WTC11 (cell line): Measurements from ENCODE around the gene MAST4.

ENCODE experiments used
- ATF3 ChIP-seq: sonication (generic); formaldehyde crosslinking; conservative IDR thresholded peaks from 2 replicates; pipeline ENCODE4 v1.8.1; 2022; ENCODE audit warnings: mild to moderate bottlenecking, missing genetic modification reagents
- CBFB ChIP-seq: sonication (generic); formaldehyde crosslinking; IDR thresholded peaks from 2 replicates; pipeline ENCODE4 v1.8.1; 2022; ENCODE audit warnings: mild to moderate bottlenecking, low read depth, missing genetic modification reagents
- CTCF ChIP-seq: fragments of 200-600 bp; IDR thresholded peaks from 2 replicates; pipeline ENCODE4 v1.8.0; 2022; ENCODE audit warnings: antibody characterized with exemption
- E2F1 ChIP-seq: sonication (generic); formaldehyde crosslinking; IDR thresholded peaks from 2 replicates; pipeline ENCODE4 v1.8.0; 2022; ENCODE audit warnings: mild to moderate bottlenecking, missing genetic modification reagents
- GABPB1 ChIP-seq: sonication (generic); formaldehyde crosslinking; IDR thresholded peaks from 2 replicates; pipeline ENCODE4 v1.8.1; 2023; ENCODE audit warnings: mild to moderate bottlenecking, missing genetic modification reagents
- IRF1 ChIP-seq: sonication (generic); formaldehyde crosslinking; IDR thresholded peaks from 2 replicates; pipeline ENCODE4 v1.8.0; 2023; ENCODE audit warnings: missing genetic modification reagents
- MXD4 ChIP-seq: fragments of 250-450 bp; sonication (Bioruptor Pico); IDR thresholded peaks from 2 replicates; pipeline ENCODE4 v1.8.0; 2021; ENCODE audit warnings: mild to moderate bottlenecking, moderate library complexity, borderline replicate concordance
- NR3C1 ChIP-seq: sonication (generic); formaldehyde crosslinking; conservative IDR thresholded peaks from 2 replicates; pipeline ENCODE4 v1.8.1; 2023; ENCODE audit warnings: low read depth, mild to moderate bottlenecking, missing genetic modification reagents
- RELA ChIP-seq: sonication (generic); formaldehyde crosslinking; IDR thresholded peaks from 2 replicates; pipeline ENCODE4 v1.8.1; 2022; ENCODE audit warnings: missing genetic modification reagents, mild to moderate bottlenecking, borderline replicate concordance
- TCF7 ChIP-seq: sonication (generic); formaldehyde crosslinking; IDR thresholded peaks from 2 replicates; pipeline ENCODE4 v1.8.0; 2022; ENCODE audit warnings: mild to moderate bottlenecking, low read depth, missing genetic modification reagents, moderate library complexity
- USF1 ChIP-seq: sonication (generic); formaldehyde crosslinking; IDR thresholded peaks from 2 replicates; pipeline ENCODE4 v1.8.0; 2022; ENCODE audit warnings: mild to moderate bottlenecking, missing genetic modification reagents
- USF2 ChIP-seq: sonication (generic); formaldehyde crosslinking; IDR thresholded peaks from 2 replicates; pipeline ENCODE4 v1.8.1; 2023; ENCODE audit warnings: mild to moderate bottlenecking, missing genetic modification reagents, moderate library complexity
- ZNF232 ChIP-seq: sonication (generic); formaldehyde crosslinking; IDR thresholded peaks from 2 replicates; pipeline ENCODE4 v1.8.0; 2022; ENCODE audit warnings: mild to moderate bottlenecking, missing genetic modification reagents

GRCh38 chr5:66553368-66553912 is 42.8 kb upstream of the MAST4 start:
- TF ChIP-seq CTCF (no peak), NR3C1 (no peak), MXD4 (no peak), ATF3 (CRISPR knock-in tag) (no peak), ZNF232 (CRISPR knock-in tag) (no peak), E2F1 (CRISPR knock-in tag) (no peak), CBFB (CRISPR knock-in tag) (no peak), GABPB1 (CRISPR knock-in tag) (no peak), RELA (CRISPR knock-in tag) (no peak), USF2 (CRISPR knock-in tag) (no peak), TCF7 (CRISPR knock-in tag) (no peak), USF1 (no peak), IRF1 (CRISPR knock-in tag) (no peak)
